Keratinocyte (primary cell): ENCODE results near the gene DGKQ. TPM values are rescaled to one million over a fixed set of nuclear protein-coding genes. Genes with fewer than 3 reads are reported as not detected.

Source experiments
- DNase-seq: peaks from one replicate; pipeline ENCODE4 v3.0.0-alpha.2; 2011; ENCODE audit warnings: low read depth, missing footprints, low spot score
- FAIRE-seq: peaks from 2 replicates; lab custom pipeline; 2011; peaks lifted over from hg19 to GRCh38; lab: Jason Lieb, UNC
- H2AFZ ChIP-seq: 2 replicates; pipeline ENCODE4 v1.6.0; 2012; ENCODE audit warnings: low read length, control low read depth, inconsistent platforms; ENCODE audit not compliant: control insufficient read depth
- H3K27ac ChIP-seq: 2 replicates; pipeline ENCODE4 v1.5.1; 2011; ENCODE audit warnings: low read length; ENCODE audit not compliant: control insufficient read depth, insufficient read depth
- H3K27me3 ChIP-seq: 3 replicates; pipeline ENCODE4 v1.6.0; 2011; ENCODE audit warnings: low read length; ENCODE audit not compliant: control insufficient read depth, insufficient read depth; ENCODE audit errors: extremely low read depth
- H3K36me3 ChIP-seq, 2 experiments: 2 replicates in 1 of 2; 3 replicates in 1 of 2; pipeline ENCODE4 v1.5.1; 2011; ENCODE audit warnings: low read length in 2 of 2, mild to moderate bottlenecking in 1 of 2; ENCODE audit not compliant: control insufficient read depth in 2 of 2, insufficient read depth in 2 of 2; ENCODE audit errors: extremely low read depth in 1 of 2
- H3K4me1 ChIP-seq: 3 replicates; pipeline ENCODE4 v1.5.1; 2011; ENCODE audit warnings: low read length; ENCODE audit not compliant: control insufficient read depth, insufficient read depth; ENCODE audit errors: extremely low read depth
- H3K4me2 ChIP-seq: 3 replicates; pipeline ENCODE4 v1.6.0; 2011; ENCODE audit warnings: low read depth, low read length; ENCODE audit not compliant: control insufficient read depth, insufficient read depth; ENCODE audit errors: extremely low read depth
- H3K4me3 ChIP-seq, 3 experiments: fragments of 200-600 bp in 1 of 3; sonication (generic) in 1 of 3; 2 replicates in 2 of 3; 3 replicates in 1 of 3; pipeline ENCODE4 v1.5.1; 2011 to 2016; ENCODE audit warnings: low read length in 3 of 3, mild to moderate bottlenecking in 3 of 3, control low read depth in 2 of 3, inconsistent platforms in 1 of 3, low read depth in 1 of 3, mixed read lengths in 1 of 3, mixed run types in 1 of 3, moderate library complexity in 1 of 3; ENCODE audit not compliant: control insufficient read depth in 2 of 3, insufficient read depth in 2 of 3; ENCODE audit errors: extremely low read depth in 1 of 3
- H3K79me2 ChIP-seq: 2 replicates; pipeline ENCODE4 v1.6.0; 2012; ENCODE audit warnings: low read length; ENCODE audit not compliant: control insufficient read depth, insufficient read depth
- H3K9ac ChIP-seq: 3 replicates; pipeline ENCODE4 v1.6.0; 2011; ENCODE audit warnings: low read length; ENCODE audit not compliant: control insufficient read depth, insufficient read depth; ENCODE audit errors: extremely low read depth
- H3K9me1 ChIP-seq: 3 replicates; pipeline ENCODE4 v1.6.0; 2011; ENCODE audit warnings: low read length; ENCODE audit not compliant: control insufficient read depth, insufficient read depth; ENCODE audit errors: extremely low read depth
- H3K9me3 ChIP-seq: 2 replicates; pipeline ENCODE4 v1.5.1; 2012; ENCODE audit warnings: low read depth, low read length; ENCODE audit not compliant: control insufficient read depth
- H4K20me1 ChIP-seq: 3 replicates; pipeline ENCODE4 v1.6.0; 2011; ENCODE audit warnings: low read length; ENCODE audit not compliant: control insufficient read depth, insufficient read depth; ENCODE audit errors: extremely low read depth
- EZH2 ChIP-seq: IDR thresholded peaks from one replicate; pipeline ENCODE4 v1.6.1; 2012; ENCODE audit warnings: inconsistent platforms, mild to moderate bottlenecking, low read length, moderate library complexity
- dilution Hi-C: fragments of 300-500 bp; cut with MboI; formaldehyde crosslinking; loops from one replicate; pipeline ENCODE4 v1.7.0; 2020; ENCODE audit warnings: low sequenced_read_pairs; ENCODE audit not compliant: extremely low pct_ligation_motif_present
- polyA plus RNA-seq, 5 experiments: library from polyadenylated mRNA; depleted of rRNA in 3 of 5; stranded (reverse) in 3 of 5; stranded (forward) in 1 of 5; unstranded in 1 of 5; fragments of >200 nt; gene quantifications; 1 replicate in 1 of 5; 2 replicates in 3 of 5; 3 replicates in 1 of 5; pipeline versions ENCODE4 v1.2.1 to v1.2.3, GENCODE V29; 2011 to 2012; ENCODE audit warnings: missing spikeins in 2 of 5, low read depth in 1 of 5, low replicate concordance in 1 of 5
- TF ChIP-seq, protein P1 (sequence below), 3 experiments: IDR thresholded peaks in 1 of 3; conservative IDR thresholded peaks in 1 of 3; optimal IDR thresholded peaks in 1 of 3; 2 replicates in 2 of 3; 3 replicates in 1 of 3; pipeline versions ENCODE3 to v1.5.1; 2011; ENCODE audit warnings: low read length in 3 of 3, mild to moderate bottlenecking in 3 of 3, moderate library complexity in 2 of 3, control low read depth in 1 of 3, inconsistent platforms in 1 of 3; ENCODE audit not compliant: insufficient read depth in 2 of 3; ENCODE audit errors: extremely low read depth in 1 of 3

DGKQ gene
- polyA plus RNA-seq, 1 donor (not counting 4 experiments of a cell fraction or from before 2014, with no cell fraction given): 5.3 TPM

- peaks cover 3% of the 10 kb centered on the region for H3K9me1 ChIP-seq
- H3K9me3 ChIP-seq: no peaks in the 10 kb centered on the region
- FAIRE-seq (no peak), DNase-seq (no peak)
- H3K9ac ChIP-seq: no peak overlapping the region
- TF ChIP-seq EZH2: no peak
- TF ChIP-seq, protein P1, sequence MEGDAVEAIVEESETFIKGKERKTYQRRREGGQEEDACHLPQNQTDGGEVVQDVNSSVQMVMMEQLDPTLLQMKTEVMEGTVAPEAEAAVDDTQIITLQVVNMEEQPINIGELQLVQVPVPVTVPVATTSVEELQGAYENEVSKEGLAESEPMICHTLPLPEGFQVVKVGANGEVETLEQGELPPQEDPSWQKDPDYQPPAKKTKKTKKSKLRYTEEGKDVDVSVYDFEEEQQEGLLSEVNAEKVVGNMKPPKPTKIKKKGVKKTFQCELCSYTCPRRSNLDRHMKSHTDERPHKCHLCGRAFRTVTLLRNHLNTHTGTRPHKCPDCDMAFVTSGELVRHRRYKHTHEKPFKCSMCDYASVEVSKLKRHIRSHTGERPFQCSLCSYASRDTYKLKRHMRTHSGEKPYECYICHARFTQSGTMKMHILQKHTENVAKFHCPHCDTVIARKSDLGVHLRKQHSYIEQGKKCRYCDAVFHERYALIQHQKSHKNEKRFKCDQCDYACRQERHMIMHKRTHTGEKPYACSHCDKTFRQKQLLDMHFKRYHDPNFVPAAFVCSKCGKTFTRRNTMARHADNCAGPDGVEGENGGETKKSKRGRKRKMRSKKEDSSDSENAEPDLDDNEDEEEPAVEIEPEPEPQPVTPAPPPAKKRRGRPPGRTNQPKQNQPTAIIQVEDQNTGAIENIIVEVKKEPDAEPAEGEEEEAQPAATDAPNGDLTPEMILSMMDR (optimal IDR thresholded peaks at IDR 0.05 in 1 of 3, IDR thresholded peaks at IDR 0.05 in 1 of 3, conservative IDR thresholded peaks at IDR 0.05 in 1 of 3; ENCODE audit: extremely low read depth in 1 of 3, insufficient read depth in 2 of 3, low read length in 3 of 3): no peak
- no peak overlapping the region for H3K27ac ChIP-seq
- no peak overlapping the region for H3K4me2 ChIP-seq
- H3K27me3 ChIP-seq: no peaks in the 10 kb centered on the region
- H3K36me3 ChIP-seq: peaks cover 4 to 19% of the 10 kb centered on the region in 2 experiments
- H3K79me2 ChIP-seq: no peaks in the 10 kb centered on the region
- no peak overlapping the region for H3K4me3 ChIP-seq
- peaks cover 9% of the 10 kb centered on the region for H4K20me1 ChIP-seq
- dilution Hi-C loops: no loop called here
- H3K4me1 ChIP-seq: peaks cover 10% of the 10 kb centered on the region
- no peak overlapping the region for H2AFZ ChIP-seq
Measured at GRCh38 chr4:965766-966134, 7.6 kb downstream of the DGKQ start.

DNA sequence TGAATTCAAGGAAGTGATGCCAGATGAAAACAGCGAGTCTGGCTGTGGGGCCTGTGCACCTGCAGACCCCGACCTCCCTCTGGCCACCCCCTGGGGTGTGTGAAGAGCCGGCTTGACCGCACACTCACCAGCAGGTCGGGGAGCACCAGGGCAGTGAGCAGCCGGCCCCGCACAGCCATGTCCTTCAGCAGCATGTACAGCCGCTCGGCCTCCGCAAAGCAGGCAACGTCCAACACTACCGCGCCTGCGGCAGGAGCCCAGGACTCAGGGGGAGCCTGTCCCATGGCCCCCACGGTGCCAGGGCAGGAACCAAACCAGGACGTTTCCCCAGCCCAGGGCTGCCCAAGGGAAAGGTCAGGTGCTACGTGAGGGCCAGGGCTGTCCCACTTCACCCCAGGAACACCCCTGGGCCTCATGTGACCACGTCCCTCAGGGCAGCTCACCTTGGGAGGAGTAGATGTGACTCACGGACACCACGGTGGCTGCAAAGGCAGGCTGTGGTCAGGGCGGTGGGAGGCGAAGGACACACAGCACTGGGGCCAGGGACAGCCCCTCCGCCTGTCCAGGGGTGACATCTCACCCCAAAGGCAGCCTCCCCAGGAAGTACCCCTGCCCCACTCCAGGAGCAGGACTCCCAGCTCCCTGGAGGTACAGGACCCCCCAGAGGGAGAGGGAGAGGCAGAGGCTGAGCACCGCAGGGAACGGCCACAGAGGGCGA, 8.2 kb downstream of the DGKQ start:
- no peak for DNase-seq
- TF ChIP-seq, protein P1 (optimal IDR thresholded peaks at IDR 0.05 in 1 of 3, IDR thresholded peaks at IDR 0.05 in 1 of 3, conservative IDR thresholded peaks at IDR 0.05 in 1 of 3; ENCODE audit: extremely low read depth in 1 of 3, insufficient read depth in 2 of 3, low read length in 3 of 3): no peak
- no peak for TF ChIP-seq EZH2
- Histone ChIP-seq H3K79me2 (no peaks in the 10 kb centered on the region), H2AFZ (no peak overlapping the region), H4K20me1 (peaks cover 6% of the 10 kb centered on the region), H3K36me3 (peaks cover 4 to 22% of the 10 kb centered on the region in 2 experiments), H3K27ac (no peak overlapping the region), H3K4me2 (no peak overlapping the region), H3K4me1 (peaks cover 7% of the 10 kb centered on the region), H3K9ac (no peak overlapping the region), H3K4me3 (no peak overlapping the region), H3K27me3 (no peaks in the 10 kb centered on the region), H3K9me1 (peaks cover 3% of the 10 kb centered on the region), H3K9me3 (no peaks in the 10 kb centered on the region)
- dilution Hi-C loops: no loop called here
- no peak for FAIRE-seq
